Fibroblast of lung (primary cell): ENCODE data around the gene LSM3. TPM values are rescaled to one million over a fixed set of nuclear protein-coding genes. Genes with fewer than 3 reads are reported as not detected.

Source experiments
- DNase-seq, 2 donors: peaks; one replicate each; pipeline versions ENCODE4 v3.0.0 to v3.0.0-alpha.2; 2010; ENCODE audit warnings: low read depth in 2 of 2
- H2AFZ ChIP-seq: 2 replicates; pipeline ENCODE4 v1.5.1; 2012; ENCODE audit warnings: low read length, control low read depth, inconsistent platforms
- H3K27ac ChIP-seq: 2 replicates; pipeline ENCODE4 v1.5.1; 2011; ENCODE audit warnings: low read length, control low read depth; ENCODE audit not compliant: insufficient read depth
- H3K27me3 ChIP-seq: 2 replicates; pipeline ENCODE4 v1.5.1; 2011; ENCODE audit warnings: mild to moderate bottlenecking, low read length; ENCODE audit not compliant: control insufficient read depth, insufficient read depth
- H3K36me3 ChIP-seq: 2 replicates; pipeline ENCODE4 v1.5.1; 2011; ENCODE audit warnings: low read length; ENCODE audit not compliant: control insufficient read depth, insufficient read depth
- H3K4me1 ChIP-seq: 2 replicates; pipeline ENCODE4 v1.5.1; 2011; ENCODE audit warnings: low read length; ENCODE audit not compliant: control insufficient read depth, insufficient read depth; ENCODE audit errors: extremely low read depth
- H3K4me2 ChIP-seq: 2 replicates; pipeline ENCODE4 v1.5.1; 2011; ENCODE audit warnings: low read length, control low read depth; ENCODE audit not compliant: insufficient read depth; ENCODE audit errors: extremely low read depth
- H3K4me3 ChIP-seq, 4 experiments: fragments of 200-600 bp in 1 of 4; sonication (generic) in 1 of 4; replicated peaks in 1 of 4; 2 replicates each; pipeline ENCODE4 v1.5.1; 2011 to 2016; ENCODE audit warnings: low read length in 4 of 4, low read depth in 3 of 4, mild to moderate bottlenecking in 3 of 4, control low read depth in 2 of 4, inconsistent platforms in 1 of 4, mixed read lengths in 1 of 4; ENCODE audit not compliant: insufficient read depth in 1 of 4; ENCODE audit errors: control extremely low read depth in 1 of 4
- H3K79me2 ChIP-seq: 2 replicates; pipeline ENCODE4 v1.5.1; 2012; ENCODE audit warnings: mild to moderate bottlenecking, low read length, inconsistent platforms; ENCODE audit not compliant: control insufficient read depth, insufficient read depth
- H3K9ac ChIP-seq: 2 replicates; pipeline ENCODE4 v1.5.1; 2011; ENCODE audit warnings: mild to moderate bottlenecking, low read length, control low read depth; ENCODE audit not compliant: insufficient read depth
- H3K9me3 ChIP-seq: 2 replicates; pipeline ENCODE4 v1.5.1; 2012; ENCODE audit warnings: low read depth, low read length; ENCODE audit not compliant: control insufficient read depth, insufficient read depth
- H4K20me1 ChIP-seq: 2 replicates; pipeline ENCODE4 v1.5.1; 2011; ENCODE audit warnings: low read length; ENCODE audit not compliant: control insufficient read depth, insufficient read depth; ENCODE audit errors: extremely low read depth
- CTCF ChIP-seq, 2 donors: IDR thresholded peaks in 1 of 2; conservative IDR thresholded peaks in 1 of 2; 1 replicate in 1 of 2; 2 replicates in 1 of 2; pipeline ENCODE4 v1.5.1; 2011 to 2012; ENCODE audit warnings: low read length in 2 of 2, control low read depth in 1 of 2, inconsistent platforms in 1 of 2, low read depth in 1 of 2, mild to moderate bottlenecking in 1 of 2
- EZH2 ChIP-seq: IDR thresholded peaks from 2 replicates; pipeline ENCODE4 v1.5.1; 2012; ENCODE audit warnings: low read length, control low read depth, mild to moderate bottlenecking; ENCODE audit errors: missing control alignments
- polyA minus RNA-seq: library from RNA; depleted of rRNA, polyadenylated mRNA; stranded (reverse); fragments of >200 nt; gene quantifications from 2 replicates; pipeline ENCODE4 v1.2.3, GENCODE V29; 2011; ENCODE audit warnings: low replicate concordance
- polyA plus RNA-seq, 2 donors: library from polyadenylated mRNA; depleted of rRNA in 1 of 2; stranded (reverse) in 1 of 2; unstranded in 1 of 2; fragments of >200 nt; gene quantifications; 2 replicates each; pipeline ENCODE4 v1.2.1, GENCODE V29; 2011 to 2012; ENCODE audit warnings: missing spikeins in 1 of 2
- total RNA-seq: library from RNA; depleted of rRNA; stranded (reverse); fragments of >200 nt; gene quantifications from 2 replicates; pipeline ENCODE4 v1.2.1, GENCODE V29; 2014

The LSM3 gene
- total RNA-seq: 5.1 and 5.9 TPM in 2 replicates
- polyA plus RNA-seq: 14.9 and 20.0 TPM in 2 replicates
- 17.8 and 21.3 TPM in 2 replicates for polyA plus RNA-seq (2012)
- 0.44 and 3.1 TPM in 2 replicates for polyA minus RNA-seq

GRCh38 chr3:14178247-14179113 lies at the start of gene LSM3, which contains the start of gene XPC:
TSS of gene LSM3 (plus strand) at chr3:14178817. CDS start at chr3:14178861, 44 bp downstream.
TSS of gene XPC (minus strand) at chr3:14178601. CDS start at chr3:14178568, 33 bp downstream.
- peaks cover 2% of the 10 kb centered on the region for H3K4me1 ChIP-seq
- H3K79me2 ChIP-seq: peaks cover 47% of the 10 kb centered on the region
- no peaks in the 10 kb centered on the region for H3K36me3 ChIP-seq
- H2AFZ ChIP-seq: peak within 1 kb of the TSS; percentile 72
- H3K9me3 ChIP-seq: no peaks in the 10 kb centered on the region
- peak within 1 kb of the TSS; percentile 89 for H3K4me2 ChIP-seq
- no peaks in the 10 kb centered on the region for H4K20me1 ChIP-seq
- DNase-seq: peak; percentile 98 to 100
- peak within 1 kb of the TSS; percentile 98 for H3K9ac ChIP-seq
- no peaks in the 10 kb centered on the region for H3K27me3 ChIP-seq
- H3K27ac ChIP-seq: peak within 1 kb of the TSS; percentile 98
- TF ChIP-seq CTCF (conservative IDR thresholded peaks at IDR 0.05 in 1 of 2, IDR thresholded peaks at IDR 0.05 in 1 of 2; ENCODE audit: low read depth in 1 of 2, low read length in 2 of 2) (no peak), EZH2 (no peak)
- peak within 1 kb of the TSS; percentile 72 to 91 (median 78) for H3K4me3 ChIP-seq

GRCh38 chr3:14129296-14129695 lies 49.3 kb upstream of the LSM3 start:
- Histone ChIP-seq H3K4me2 (no peak overlapping the region), H3K27ac (no peak overlapping the region), H3K4me3 (no peak overlapping the region), H2AFZ (no peak overlapping the region), H3K27me3 (no peaks in the 10 kb centered on the region), H3K79me2 (peaks cover 43% of the 10 kb centered on the region), H3K9me3 (no peaks in the 10 kb centered on the region), H4K20me1 (no peaks in the 10 kb centered on the region), H3K4me1 (peaks cover 5% of the 10 kb centered on the region), H3K9ac (no peak overlapping the region), H3K36me3 (peaks cover 37% of the 10 kb centered on the region)
- DNase-seq: no peak
- TF ChIP-seq CTCF (conservative IDR thresholded peaks at IDR 0.05 in 1 of 2, IDR thresholded peaks at IDR 0.05 in 1 of 2; ENCODE audit: low read depth in 1 of 2, low read length in 2 of 2) (no peak), EZH2 (no peak)

- DNase-seq: no peak
- peaks cover 45% of the 10 kb centered on the region for H3K36me3 ChIP-seq
- H3K9ac ChIP-seq: no peak overlapping the region
- H4K20me1 ChIP-seq: no peaks in the 10 kb centered on the region
- TF ChIP-seq CTCF (conservative IDR thresholded peaks at IDR 0.05 in 1 of 2, IDR thresholded peaks at IDR 0.05 in 1 of 2; ENCODE audit: low read depth in 1 of 2, low read length in 2 of 2) (no peak), EZH2 (no peak)
- no peak overlapping the region for H3K4me2 ChIP-seq
- no peaks in the 10 kb centered on the region for H3K27me3 ChIP-seq
- peaks cover 41% of the 10 kb centered on the region for H3K79me2 ChIP-seq
- H3K4me3 ChIP-seq: no peak overlapping the region
- no peak overlapping the region for H2AFZ ChIP-seq
- no peaks in the 10 kb centered on the region for H3K9me3 ChIP-seq
- no peak overlapping the region for H3K27ac ChIP-seq
- peaks cover 5% of the 10 kb centered on the region for H3K4me1 ChIP-seq
Observed at GRCh38 chr3:14130230-14130629, 48.4 kb upstream of the LSM3 start.
